H1 (cell line): Measurements from ENCODE around the gene PTCH2.

Source experiments
- CEBPB ChIP-seq: IDR thresholded peaks from 2 replicates; pipeline ENCODE4 v1.6.1; 2012; ENCODE audit warnings: low read depth, low read length
- CHD2 ChIP-seq: IDR thresholded peaks from 2 replicates; pipeline ENCODE4 v1.6.1; 2012; ENCODE audit warnings: low read length, improper control_type of control experiment
- EP300 ChIP-seq, 2 experiments: IDR thresholded peaks; 1 replicate in 1 of 2; 2 replicates in 1 of 2; pipeline ENCODE4 v1.6.1; 2011 to 2012; ENCODE audit warnings: low read depth in 2 of 2, low read length in 2 of 2, mild to moderate bottlenecking in 2 of 2, borderline replicate concordance in 1 of 2, inconsistent platforms in 1 of 2, moderate library complexity in 1 of 2
- EZH2 ChIP-seq: fragments of 200-600 bp; sonication (generic); IDR thresholded peaks from 2 replicates; pipeline ENCODE4 v1.7.1; 2012; ENCODE audit warnings: low read depth, mild to moderate bottlenecking, moderate library complexity, low read length, inconsistent platforms; ENCODE audit not compliant: severe bottlenecking
- KDM1A ChIP-seq: fragments of 200-600, 300-600 bp; sonication (generic); IDR thresholded peaks from 2 replicates; pipeline ENCODE4 v1.7.1; 2016; ENCODE audit warnings: mild to moderate bottlenecking, low read length, borderline replicate concordance
- MAX ChIP-seq: IDR thresholded peaks from 2 replicates; pipeline ENCODE4 v1.6.1; 2012; ENCODE audit warnings: inconsistent platforms
- POLR2A ChIP-seq, 2 experiments: IDR thresholded peaks; 1 replicate in 1 of 2; 2 replicates in 1 of 2; pipeline ENCODE4 v1.6.1; 2011; ENCODE audit warnings: low read depth in 2 of 2, low read length in 2 of 2, mild to moderate bottlenecking in 2 of 2; ENCODE audit errors: control extremely low read depth in 1 of 2
- POLR2AphosphoS5 ChIP-seq: IDR thresholded peaks from 2 replicates; pipeline ENCODE4 v1.6.1; 2011; ENCODE audit warnings: low read depth, low read length
- SIN3A ChIP-seq, 2 experiments: IDR thresholded peaks in 1 of 2; conservative IDR thresholded peaks in 1 of 2; 2 replicates each; pipeline ENCODE4 v1.6.1; 2011 to 2012; ENCODE audit warnings: low read length in 2 of 2, improper control_type of control experiment in 1 of 2, low read depth in 1 of 2, mild to moderate bottlenecking in 1 of 2
- SIX5 ChIP-seq: IDR thresholded peaks from 2 replicates; pipeline ENCODE4 v1.6.1; 2011; ENCODE audit warnings: mild to moderate bottlenecking, low read depth, low read length
- TAF1 ChIP-seq: IDR thresholded peaks from 2 replicates; pipeline ENCODE4 v1.6.1; 2011; ENCODE audit warnings: mild to moderate bottlenecking, low read depth, low read length
- ZNF274 ChIP-seq: IDR thresholded peaks from 2 replicates; pipeline ENCODE4 v1.7.0; 2012; ENCODE audit warnings: low read length, borderline replicate concordance; ENCODE audit errors: extremely low read depth
- TF ChIP-seq, protein P1 (sequence below), 3 experiments: IDR thresholded peaks; 1 replicate in 2 of 3; 2 replicates in 1 of 3; pipeline versions ENCODE4 v1.5.1 to v1.6.1; 2011; ENCODE audit warnings: low read length in 3 of 3, mild to moderate bottlenecking in 3 of 3, inconsistent platforms in 2 of 3, low read depth in 1 of 3, moderate library complexity in 1 of 3; ENCODE audit not compliant: insufficient read depth in 1 of 3; ENCODE audit errors: control extremely low read depth in 1 of 3
- TF ChIP-seq, protein P2 (sequence below): IDR thresholded peaks from 2 replicates; pipeline ENCODE4 v1.6.1; 2011; ENCODE audit warnings: low read length, improper control_type of control experiment

- TF ChIP-seq POLR2A (IDR thresholded peaks at IDR 0.05; ENCODE audit: control extremely low read depth in 1 of 2, low read depth in 2 of 2, low read length in 2 of 2) (no peak), POLR2AphosphoS5 (no peak), CHD2 (no peak), ZNF274 (no peak), SIX5 (no peak), EP300 (IDR thresholded peaks at IDR 0.05; ENCODE audit: borderline replicate concordance in 1 of 2, low read depth in 2 of 2, low read length in 2 of 2) (no peak), MAX (no peak), KDM1A (no peak), SIN3A (conservative IDR thresholded peaks at IDR 0.05 in 1 of 2, IDR thresholded peaks at IDR 0.05 in 1 of 2; ENCODE audit: low read depth in 1 of 2, low read length in 2 of 2) (no peak), TAF1 (no peak), EZH2 (no peak), CEBPB (no peak)
- TF ChIP-seq, protein P1, sequence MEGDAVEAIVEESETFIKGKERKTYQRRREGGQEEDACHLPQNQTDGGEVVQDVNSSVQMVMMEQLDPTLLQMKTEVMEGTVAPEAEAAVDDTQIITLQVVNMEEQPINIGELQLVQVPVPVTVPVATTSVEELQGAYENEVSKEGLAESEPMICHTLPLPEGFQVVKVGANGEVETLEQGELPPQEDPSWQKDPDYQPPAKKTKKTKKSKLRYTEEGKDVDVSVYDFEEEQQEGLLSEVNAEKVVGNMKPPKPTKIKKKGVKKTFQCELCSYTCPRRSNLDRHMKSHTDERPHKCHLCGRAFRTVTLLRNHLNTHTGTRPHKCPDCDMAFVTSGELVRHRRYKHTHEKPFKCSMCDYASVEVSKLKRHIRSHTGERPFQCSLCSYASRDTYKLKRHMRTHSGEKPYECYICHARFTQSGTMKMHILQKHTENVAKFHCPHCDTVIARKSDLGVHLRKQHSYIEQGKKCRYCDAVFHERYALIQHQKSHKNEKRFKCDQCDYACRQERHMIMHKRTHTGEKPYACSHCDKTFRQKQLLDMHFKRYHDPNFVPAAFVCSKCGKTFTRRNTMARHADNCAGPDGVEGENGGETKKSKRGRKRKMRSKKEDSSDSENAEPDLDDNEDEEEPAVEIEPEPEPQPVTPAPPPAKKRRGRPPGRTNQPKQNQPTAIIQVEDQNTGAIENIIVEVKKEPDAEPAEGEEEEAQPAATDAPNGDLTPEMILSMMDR (IDR thresholded peaks at IDR 0.05; ENCODE audit: control extremely low read depth in 1 of 3, insufficient read depth in 1 of 3, low read depth in 1 of 3, low read length in 3 of 3): no peak
- TF ChIP-seq, protein P2, sequence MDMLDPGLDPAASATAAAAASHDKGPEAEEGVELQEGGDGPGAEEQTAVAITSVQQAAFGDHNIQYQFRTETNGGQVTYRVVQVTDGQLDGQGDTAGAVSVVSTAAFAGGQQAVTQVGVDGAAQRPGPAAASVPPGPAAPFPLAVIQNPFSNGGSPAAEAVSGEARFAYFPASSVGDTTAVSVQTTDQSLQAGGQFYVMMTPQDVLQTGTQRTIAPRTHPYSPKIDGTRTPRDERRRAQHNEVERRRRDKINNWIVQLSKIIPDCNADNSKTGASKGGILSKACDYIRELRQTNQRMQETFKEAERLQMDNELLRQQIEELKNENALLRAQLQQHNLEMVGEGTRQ: no peak
These were observed 55.5 kb downstream of the PTCH2 start for GRCh38 chr1:44787506-44787905.
